H1 (cell line): ENCODE results near the gene THTPA. TPM values are rescaled to one million over a fixed set of nuclear protein-coding genes. Genes with fewer than 3 reads are reported as not detected.

ENCODE experiments used
- BCL11A ChIP-seq, 2 experiments: IDR thresholded peaks; one replicate each; pipeline ENCODE4 v1.6.1; 2011; ENCODE audit warnings: low read depth in 2 of 2, low read length in 2 of 2, mild to moderate bottlenecking in 2 of 2
- CBX5 ChIP-seq: fragments of 300-800, 300-1000 bp; sonication (generic); IDR thresholded peaks from 2 replicates; pipeline ENCODE4 v1.7.1; 2016; ENCODE audit warnings: antibody characterized with exemption, low read length, low read depth
- CHD2 ChIP-seq: IDR thresholded peaks from 2 replicates; pipeline ENCODE4 v1.6.1; 2012; ENCODE audit warnings: low read length, improper control_type of control experiment
- CREB1 ChIP-seq: IDR thresholded peaks from 2 replicates; pipeline ENCODE4 v1.6.1; 2012; ENCODE audit warnings: inconsistent platforms
- EGR1 ChIP-seq: IDR thresholded peaks from 2 replicates; pipeline ENCODE4 v1.6.1; 2011; ENCODE audit warnings: low read depth, low read length, borderline replicate concordance
- GABPA ChIP-seq: IDR thresholded peaks from 2 replicates; pipeline ENCODE4 v1.6.1; 2011; ENCODE audit warnings: mild to moderate bottlenecking, low read length, moderate library complexity, borderline replicate concordance; ENCODE audit not compliant: insufficient read depth
- HDAC6 ChIP-seq: IDR thresholded peaks from one replicate; pipeline ENCODE4 v1.7.1; 2012; ENCODE audit warnings: low read depth, mild to moderate bottlenecking, inconsistent platforms, low read length, moderate library complexity
- JUN ChIP-seq: IDR thresholded peaks from 2 replicates; pipeline ENCODE4 v1.6.1; 2011; ENCODE audit warnings: low read depth, mild to moderate bottlenecking, improper control_type of control experiment, low read length
- JUND ChIP-seq: IDR thresholded peaks from 2 replicates; pipeline ENCODE4 v1.6.1; 2011; ENCODE audit warnings: mild to moderate bottlenecking, improper control_type of control experiment, low read length
- KDM1A ChIP-seq: fragments of 200-600, 300-600 bp; sonication (generic); IDR thresholded peaks from 2 replicates; pipeline ENCODE4 v1.7.1; 2016; ENCODE audit warnings: mild to moderate bottlenecking, low read length, borderline replicate concordance
- KDM4A ChIP-seq: IDR thresholded peaks from one replicate; pipeline ENCODE4 v1.7.1; 2012; ENCODE audit warnings: low read depth, mild to moderate bottlenecking, moderate library complexity, low read length, inconsistent platforms; ENCODE audit not compliant: severe bottlenecking
- POLR2AphosphoS5 ChIP-seq: IDR thresholded peaks from 2 replicates; pipeline ENCODE4 v1.6.1; 2011; ENCODE audit warnings: low read depth, low read length
- POU5F1 ChIP-seq: IDR thresholded peaks from 2 replicates; pipeline ENCODE4 v1.6.1; 2011; ENCODE audit warnings: low read depth, mild to moderate bottlenecking, low read length, moderate library complexity
- SAP30 ChIP-seq: fragments of 300-600 bp; sonication (generic); IDR thresholded peaks from 2 replicates; pipeline ENCODE4 v1.7.1; 2012; ENCODE audit warnings: low read length, moderate library complexity, mild to moderate bottlenecking, inconsistent platforms; ENCODE audit not compliant: insufficient read depth, insufficient replicate concordance
- SIRT6 ChIP-seq: IDR thresholded peaks from one replicate; pipeline ENCODE4 v1.7.1; 2012; ENCODE audit warnings: low read length, inconsistent platforms
- YY1 ChIP-seq: IDR thresholded peaks from 2 replicates; pipeline ENCODE4 v1.6.1; 2011; ENCODE audit warnings: low read depth, mild to moderate bottlenecking, low read length
- polyA plus RNA-seq, 7 experiments: library from polyadenylated mRNA; depleted of rRNA in 3 of 7; stranded (reverse) in 5 of 7; unstranded in 2 of 7; fragments of >200 nt in 5 of 7; fragments of 200-250 nt in 2 of 7; gene quantifications; 1 replicate in 5 of 7; 2 replicates in 1 of 7; 4 replicates in 1 of 7; pipeline versions ENCODE4 v1.2.1 to v1.2.3, GENCODE V29; 2011 to 2013; ENCODE audit warnings: missing spikeins in 2 of 7, mixed read lengths in 2 of 7
- total RNA-seq: library from RNA; stranded (reverse); fragmentation: NEBNext Ultra II Directional; extraction: Animal tissue kit (Norgen Biotek cat#: 25700); gene quantifications from 2 replicates; pipeline ENCODE4 v1.2.1, GENCODE V29; 2021
- TF ChIP-seq, protein P1 (sequence below): IDR thresholded peaks from 2 replicates; pipeline ENCODE4 v1.6.1; 2012; ENCODE audit warnings: inconsistent platforms

THTPA gene
- total and polyA plus RNA-seq, 2 of the 8 experiments (the other 6 are each of a cell fraction or from before 2014, with no cell fraction given) = 16.6 to 19.0 TPM

DNA sequence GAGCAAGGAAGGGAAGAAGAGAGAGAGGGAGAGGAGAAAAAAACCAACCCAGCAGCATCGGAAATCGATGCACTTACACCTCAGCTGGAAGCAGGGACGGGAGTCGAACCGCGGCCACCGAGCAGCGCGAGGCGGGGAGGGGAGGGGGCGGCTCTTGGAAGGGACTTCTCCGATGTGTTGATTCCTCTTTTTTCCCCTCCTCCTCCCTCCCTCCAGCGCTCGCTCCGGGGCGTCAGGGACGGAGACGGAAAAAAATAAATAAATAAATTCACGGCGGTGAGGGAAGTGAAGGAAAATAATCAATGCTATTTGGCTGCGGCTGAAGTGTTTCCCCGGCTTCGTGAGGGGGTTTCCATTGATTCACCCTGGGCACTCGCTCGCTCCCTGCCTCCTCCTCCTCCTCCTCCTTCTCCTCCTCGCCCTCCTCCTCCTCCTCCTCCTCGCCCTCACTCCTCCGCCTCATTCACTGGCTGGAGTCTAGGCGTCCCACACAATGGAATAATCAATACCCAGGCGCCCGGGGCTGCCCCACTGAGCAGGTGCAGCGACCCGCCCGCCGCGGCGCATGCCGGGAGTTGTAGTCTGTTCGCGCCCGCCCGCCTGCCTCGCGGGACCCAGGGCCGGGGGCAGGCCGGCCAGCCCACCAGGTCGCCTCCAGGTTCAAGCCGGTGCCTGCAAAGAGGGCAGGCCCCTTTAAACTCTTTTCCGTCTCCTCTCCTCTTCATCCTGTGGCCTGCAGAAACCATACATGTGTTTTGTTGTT, 4.6 kb upstream of the THTPA start, which contains the start of gene ZFHX2 (continued):
- TF ChIP-seq GABPA (no peak), BCL11A (IDR thresholded peaks at IDR 0.05; ENCODE audit: low read depth in 2 of 2, low read length in 2 of 2) (no peak), SIRT6 (no peak), JUND (no peak; the same call in 1 of the 2 replicates), CREB1 (peak; percentile 7; the same call in 1 of the 2 replicates), EGR1 (0 out of 2 replicates have a peak, but pooled peaks have one; percentile 14), JUN (no peak), POLR2AphosphoS5 (peak; percentile 88), POU5F1 (no peak), CHD2 (peak; percentile 75), KDM4A (peak; percentile 2), YY1 (0 out of 2 replicates have a peak, but pooled peaks have one; percentile 15), KDM1A (no peak), SAP30 (no peak), CBX5 (no peak), HDAC6 (no peak)
- TF ChIP-seq, protein P1, sequence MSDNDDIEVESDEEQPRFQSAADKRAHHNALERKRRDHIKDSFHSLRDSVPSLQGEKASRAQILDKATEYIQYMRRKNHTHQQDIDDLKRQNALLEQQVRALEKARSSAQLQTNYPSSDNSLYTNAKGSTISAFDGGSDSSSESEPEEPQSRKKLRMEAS = no peak
